GM20431 (cell line): Measurements from ENCODE around the gene STK16.

ENCODE experiments used
- in situ Hi-C: fragments of 300-500 bp; cut with MseI, MboI; formaldehyde crosslinking; loops from one replicate; pipeline ENCODE4 v1.15.0; 2020; ENCODE audit warnings: low sequenced_read_pairs; ENCODE audit not compliant: unreplicated experiment

STK16 gene

DNA sequence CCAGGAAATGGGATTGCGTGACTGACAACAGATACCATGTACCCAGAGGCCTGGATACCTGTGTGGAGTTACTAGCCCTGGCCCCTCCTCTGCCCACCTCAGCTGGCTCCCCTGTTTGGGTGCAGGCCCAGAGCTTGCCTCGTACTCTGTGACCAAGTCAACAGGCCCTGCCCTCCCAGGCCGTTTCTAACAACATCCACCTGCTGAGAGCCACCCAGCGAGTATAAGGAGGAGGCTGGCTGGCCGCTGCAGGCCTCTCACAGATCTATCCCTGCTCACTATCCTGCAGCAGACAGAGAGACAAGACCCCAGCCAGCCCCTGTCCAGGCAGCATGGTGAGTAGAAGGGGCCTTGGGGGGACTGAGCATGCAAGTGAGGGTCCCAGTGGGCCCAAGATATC lies 21.0 kb downstream of the STK16 start:
- in situ Hi-C loops = no loop called here

DNA sequence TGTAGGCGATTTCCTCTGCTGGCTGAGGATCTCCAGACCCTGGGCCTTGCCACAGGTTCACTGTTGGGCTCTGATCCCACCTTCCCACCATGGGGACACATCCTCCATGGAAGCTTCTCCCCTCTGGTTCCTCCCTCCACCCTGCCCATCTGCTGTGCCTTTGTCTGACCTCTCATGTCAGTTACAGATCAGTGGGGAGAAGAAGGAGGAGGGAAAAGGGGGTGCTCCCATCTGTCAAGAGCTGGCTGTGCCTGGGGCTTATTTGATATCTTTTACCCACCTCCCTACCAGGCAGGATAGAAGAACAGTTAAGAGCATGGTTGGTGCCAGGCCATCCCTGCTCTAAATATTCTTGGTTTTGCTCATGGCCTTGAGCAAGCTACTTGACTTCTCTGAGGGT lies 21.6 kb downstream of the STK16 start:
- in situ Hi-C loops = no loop called here

DNA sequence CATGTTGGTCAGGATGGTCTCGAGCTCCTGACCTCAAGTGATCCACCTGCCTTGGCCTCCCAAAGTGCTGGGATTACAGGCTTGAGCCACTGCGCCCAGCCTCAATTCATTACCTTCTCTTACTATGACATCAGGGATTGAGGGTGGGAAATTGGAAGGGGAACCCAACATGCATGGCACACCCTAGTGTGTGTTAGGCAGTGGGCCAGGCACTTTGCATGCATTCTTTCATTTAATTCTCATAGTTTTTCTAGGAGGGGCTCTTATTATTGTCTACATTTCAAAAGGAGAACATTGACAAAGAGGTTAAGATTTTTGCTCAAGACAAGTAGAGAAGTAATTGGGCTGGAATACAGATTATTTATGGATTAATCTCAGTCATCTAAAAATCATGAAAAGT lies 23.0 kb downstream of the STK16 start:
- in situ Hi-C loops = no loop called here

DNA sequence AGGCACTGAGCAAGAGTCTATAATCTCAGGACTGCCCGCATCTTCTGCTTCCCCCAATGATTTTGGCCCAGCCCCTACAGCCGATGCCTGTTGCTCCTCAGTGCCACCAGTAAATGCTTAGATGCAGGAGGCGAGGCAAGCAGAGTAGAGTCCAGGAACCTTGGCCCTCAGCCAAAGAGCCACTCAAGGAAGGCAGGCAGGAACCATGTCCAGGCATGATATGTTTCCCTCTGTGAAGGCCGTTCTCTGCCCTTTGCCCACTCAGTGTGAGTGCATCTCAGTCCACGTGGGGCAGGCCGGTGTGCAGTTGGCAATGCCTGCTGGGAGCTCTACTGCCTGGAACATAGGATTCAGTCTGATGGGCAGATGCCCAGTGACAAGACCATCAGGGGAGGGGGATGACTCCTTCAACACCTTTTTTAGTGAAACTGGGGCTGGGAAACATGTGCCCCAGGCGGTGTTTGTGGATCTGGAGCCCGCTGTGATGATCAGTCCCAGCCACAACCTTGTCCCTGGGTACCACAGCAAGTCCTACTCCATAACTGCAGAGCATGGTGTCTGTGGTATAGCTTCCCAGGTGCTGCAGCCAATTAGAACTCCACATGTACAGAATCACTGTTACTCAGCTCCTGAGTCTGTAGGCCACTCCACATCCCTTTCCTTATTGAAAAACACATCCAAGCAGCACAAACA lies 24.2 kb downstream of the STK16 start:
- in situ Hi-C loops = no loop called here

DNA sequence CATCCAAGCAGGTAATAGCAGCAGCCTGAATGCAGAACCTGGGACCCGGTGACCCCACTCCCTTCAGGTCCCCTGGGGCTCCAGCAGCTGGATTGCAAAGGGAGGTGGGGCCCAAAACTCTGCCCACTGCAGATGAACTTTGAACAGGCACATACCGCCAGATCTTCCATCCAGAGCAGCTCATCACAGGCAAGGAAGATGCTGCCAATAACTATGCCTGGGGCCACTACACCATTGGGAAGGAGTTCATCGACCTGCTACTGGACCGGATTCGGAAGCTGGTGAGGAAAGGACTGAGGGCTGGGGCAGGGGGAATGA lies 24.7 kb downstream of the STK16 start:
- in situ Hi-C loops = no loop called here

DNA sequence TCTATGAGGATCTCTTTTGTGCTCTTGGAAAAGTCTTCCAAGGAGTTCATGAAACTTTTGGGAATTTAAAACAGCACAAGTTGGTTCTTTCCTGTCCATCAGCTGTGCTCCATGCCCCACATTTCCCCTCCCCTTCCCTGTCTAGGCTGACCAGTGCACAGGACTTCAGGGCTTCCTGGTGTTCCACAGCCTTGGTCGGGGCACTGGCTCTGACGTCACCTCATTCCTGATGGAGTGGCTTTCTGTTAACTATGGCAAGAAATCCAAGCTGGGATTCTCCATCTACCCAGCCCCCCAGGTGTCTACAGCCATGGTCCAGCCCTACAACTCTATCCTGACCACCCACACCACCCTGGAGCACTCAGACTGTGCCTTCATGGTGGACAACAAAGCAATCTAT lies 25.7 kb downstream of the STK16 start:
- in situ Hi-C loops = no loop called here

DNA sequence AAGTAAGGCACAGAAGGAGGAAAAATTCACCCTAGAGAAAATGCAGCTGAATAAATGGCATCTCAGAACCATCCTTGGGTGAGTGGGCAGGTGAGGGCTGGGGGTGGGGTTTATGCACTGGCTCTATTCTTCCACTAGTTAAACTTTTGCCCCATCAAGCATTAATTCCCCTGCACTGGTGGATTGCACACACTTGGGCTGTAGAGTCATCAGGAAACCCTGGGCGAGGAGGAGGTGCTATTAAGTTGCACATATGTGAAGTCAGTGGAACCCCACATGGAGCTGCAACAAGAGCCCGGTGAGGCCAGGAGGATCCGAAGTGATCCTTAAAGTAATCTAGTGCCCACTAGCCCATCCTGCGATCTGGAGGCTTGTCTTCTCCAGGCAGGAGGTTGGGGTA lies 27.1 kb downstream of the STK16 start:
- in situ Hi-C loops = no loop called here

DNA sequence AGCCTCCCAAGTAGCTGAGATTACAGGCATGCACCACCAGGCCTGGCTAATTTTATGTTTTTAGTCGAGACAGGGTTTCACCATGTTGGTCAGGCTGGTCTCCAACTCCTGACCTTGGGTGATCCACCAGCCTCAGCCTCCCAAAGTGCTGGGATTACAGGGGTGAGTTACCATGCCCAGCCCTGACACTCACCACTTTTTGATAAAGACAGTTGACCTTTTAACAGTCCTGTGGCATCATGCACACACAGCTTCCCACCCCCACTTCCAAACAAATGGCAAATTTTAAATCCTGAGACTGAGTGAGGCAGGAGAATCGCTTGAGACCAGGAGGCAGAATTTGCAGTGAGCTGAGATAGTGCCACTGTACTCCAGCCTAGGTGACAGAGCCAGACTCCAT lies 27.7 kb downstream of the STK16 start:
- in situ Hi-C loops = no loop called here

DNA sequence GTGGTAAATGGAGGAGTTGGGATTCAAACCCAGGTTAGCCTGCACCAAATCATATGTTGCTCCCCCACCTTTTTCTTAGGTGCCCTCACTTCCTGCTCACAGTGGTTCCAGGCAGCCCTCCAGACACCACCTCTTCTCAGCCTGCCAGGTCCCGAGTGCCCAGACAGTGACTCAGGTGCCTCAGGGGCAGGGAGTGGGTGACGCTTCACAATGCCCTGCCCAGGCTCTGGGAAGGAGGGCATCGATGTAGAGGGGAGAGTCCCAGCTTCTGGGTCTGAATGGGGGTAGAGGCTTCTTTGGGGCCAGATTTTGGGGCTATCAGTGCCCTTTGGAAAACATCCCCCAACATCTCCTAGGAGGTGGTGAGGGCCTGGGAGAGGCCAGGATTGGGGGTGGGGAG lies 28.7 kb downstream of the STK16 start:
- in situ Hi-C loops = no loop called here

DNA sequence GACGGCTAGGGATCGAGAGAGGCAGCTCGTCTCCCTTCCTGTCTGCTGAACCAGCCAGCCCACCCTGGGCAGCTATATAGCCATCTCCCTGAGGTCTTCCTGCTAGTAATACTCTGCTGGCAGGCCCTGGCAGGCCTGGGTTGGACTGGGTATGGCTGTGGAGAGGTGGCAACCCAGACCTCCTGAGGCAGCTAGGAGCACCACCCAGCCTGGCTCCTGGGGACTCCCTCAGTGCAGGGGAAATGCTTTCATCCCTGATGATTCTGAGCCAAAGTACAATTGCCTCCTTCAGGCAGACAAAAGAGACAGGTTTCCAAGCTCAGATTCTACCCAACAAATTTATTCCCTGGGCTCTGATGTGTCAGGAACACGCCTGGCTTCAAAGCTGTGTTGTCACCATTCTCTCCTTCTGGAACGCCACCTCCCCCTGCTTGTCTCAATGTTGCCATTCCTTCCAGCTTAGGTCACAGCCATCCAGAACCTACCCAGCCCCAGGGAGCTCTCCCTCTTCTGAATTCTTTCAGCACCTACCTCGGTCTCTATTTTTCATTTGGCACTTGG lies 29.2 kb downstream of the STK16 start:
- in situ Hi-C loops = no loop called here

DNA sequence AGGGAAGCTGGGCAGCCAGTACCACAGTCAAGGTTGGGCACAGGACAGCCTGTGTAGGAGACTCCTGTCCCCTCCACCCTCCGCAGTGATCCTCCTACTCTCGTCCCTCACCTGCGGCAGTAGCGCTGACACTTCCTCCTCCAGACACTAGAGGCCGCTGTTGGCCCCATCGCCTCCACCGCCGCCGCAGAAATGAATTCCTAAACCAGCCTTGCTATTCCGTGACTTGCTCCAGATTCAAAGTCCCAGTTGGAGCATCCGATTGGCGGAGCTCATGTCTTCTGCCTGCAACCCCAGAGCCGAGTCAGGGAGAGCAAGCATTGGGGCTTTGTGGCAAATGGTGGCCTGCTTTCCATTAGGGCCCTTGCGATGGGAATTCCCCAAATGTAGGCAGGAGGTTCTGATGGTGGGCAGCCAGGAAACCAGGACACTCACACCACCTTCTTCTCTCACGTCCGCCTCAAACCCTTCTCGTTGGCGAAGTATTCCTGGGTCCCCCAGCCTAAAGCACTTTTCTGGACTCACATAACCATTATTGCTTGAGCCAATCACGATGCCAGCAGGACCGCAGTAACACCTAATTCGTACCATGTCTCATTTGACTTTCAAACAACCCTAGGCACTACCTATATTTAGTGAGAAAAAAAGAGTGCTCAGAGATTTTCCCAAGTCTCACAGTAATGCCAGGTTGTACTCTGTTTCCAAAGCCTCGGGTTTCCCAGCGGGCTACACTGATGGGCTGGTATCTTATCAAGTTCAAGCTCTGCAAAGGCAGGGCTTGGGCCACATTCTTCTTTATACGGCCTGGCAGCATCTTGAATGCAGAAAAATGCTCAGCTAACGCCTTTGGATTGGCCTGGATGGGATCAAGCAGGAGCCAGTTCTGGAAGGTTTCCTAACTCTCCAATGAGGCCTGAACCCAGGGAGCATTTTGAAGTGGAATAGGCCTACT lies 32.7 kb downstream of the STK16 start:
- in situ Hi-C loops = no loop called here

DNA sequence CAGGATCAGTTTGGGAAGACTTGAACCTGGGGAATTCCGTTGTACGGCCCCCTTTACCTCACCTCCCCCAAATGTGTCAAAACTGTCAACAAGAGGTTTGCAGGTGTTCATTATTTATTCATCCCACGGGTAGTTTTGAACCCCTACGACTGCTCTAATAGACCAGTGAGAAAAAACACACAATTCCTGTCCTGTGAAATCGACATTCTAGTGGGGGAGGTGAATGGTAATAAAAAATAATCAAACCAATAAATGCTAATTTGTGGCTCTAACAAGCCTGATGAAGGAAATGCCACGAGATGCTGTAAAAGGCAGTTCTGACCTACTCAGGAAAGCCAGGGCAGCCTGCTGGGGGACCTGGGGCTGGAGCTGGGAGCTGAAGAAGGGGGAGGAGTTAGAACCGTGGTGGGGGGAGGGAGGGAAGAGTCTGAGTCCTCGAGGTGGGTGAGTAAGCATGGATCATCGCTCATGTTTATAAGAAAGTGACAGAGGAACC lies 33.4 kb downstream of the STK16 start:
- in situ Hi-C loops = no loop called here

DNA sequence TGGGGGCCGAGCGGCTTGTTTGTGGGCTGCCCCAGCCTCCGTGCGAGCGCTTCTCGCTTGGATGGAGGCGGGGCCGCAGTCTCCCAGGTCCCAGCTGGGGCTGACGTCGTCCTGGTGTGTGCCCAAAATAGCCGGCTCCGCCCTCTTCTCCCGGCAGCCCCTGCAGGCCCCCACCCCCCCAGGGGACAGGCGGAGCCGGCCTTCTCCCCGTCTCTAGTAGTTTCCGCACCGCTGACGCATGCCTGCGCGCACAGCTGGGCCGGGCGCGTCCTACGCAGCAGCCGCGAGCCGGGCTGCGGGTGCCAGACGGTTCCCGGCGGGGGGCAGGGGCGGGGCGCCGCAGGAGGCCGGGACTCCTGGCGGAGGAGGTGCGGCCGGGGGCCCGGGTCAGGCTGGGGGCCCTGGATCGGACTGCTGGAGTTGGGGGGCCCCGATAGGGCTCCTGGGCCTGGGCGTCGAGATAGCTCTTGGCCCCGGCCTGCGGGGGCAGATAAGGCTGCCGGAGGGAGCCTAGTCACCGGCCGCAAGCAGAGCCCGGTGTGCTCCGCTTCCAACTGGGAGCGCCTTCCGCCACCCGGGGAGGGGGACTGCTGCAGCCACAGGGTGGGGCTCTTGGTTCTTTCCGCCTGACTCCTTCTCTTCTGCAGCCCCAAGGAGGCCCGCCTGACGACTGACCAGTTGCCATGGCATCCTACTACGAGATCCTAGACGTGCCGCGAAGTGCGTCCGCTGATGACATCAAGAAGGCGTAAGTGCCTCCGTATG lies 34.1 kb downstream of the STK16 start, which contains the start of gene DNAJB2:
TSS of gene DNAJB2 (plus strand) at position 216 of the 765 bp plus-strand sequence. CDS start at position 684, 468 bp downstream.
- in situ Hi-C loops = no loop called here

DNA sequence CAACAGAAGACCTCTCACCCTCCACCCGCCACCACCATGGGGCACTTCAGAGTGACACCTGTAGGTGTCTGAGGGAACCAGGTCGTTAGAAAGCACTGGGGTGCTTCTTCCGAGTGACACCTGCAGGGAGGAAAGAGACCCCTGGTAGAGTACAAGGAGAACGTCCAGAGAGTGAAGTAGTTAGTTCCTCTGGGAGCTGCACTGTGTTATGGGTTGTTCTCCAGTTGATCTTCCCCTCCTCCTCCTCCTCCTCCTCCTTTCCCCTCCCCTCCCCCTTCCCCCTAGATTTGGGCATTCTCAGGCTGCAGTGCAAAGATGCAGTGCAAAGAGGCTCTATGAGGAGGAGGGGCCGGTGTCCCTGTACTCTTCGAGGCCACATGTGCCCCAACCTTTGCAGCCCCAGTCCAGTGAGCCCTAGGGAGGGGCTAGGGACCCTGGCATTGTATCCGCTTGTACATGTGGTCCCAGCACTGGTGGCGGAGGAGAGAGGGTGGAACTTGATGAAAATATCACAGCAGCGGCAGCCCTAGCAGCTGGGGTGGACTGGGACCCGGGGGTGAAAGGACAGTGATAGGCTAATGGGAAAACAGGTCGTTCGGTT lies 34.7 kb downstream of the STK16 start:
- in situ Hi-C loops = no loop called here

DNA sequence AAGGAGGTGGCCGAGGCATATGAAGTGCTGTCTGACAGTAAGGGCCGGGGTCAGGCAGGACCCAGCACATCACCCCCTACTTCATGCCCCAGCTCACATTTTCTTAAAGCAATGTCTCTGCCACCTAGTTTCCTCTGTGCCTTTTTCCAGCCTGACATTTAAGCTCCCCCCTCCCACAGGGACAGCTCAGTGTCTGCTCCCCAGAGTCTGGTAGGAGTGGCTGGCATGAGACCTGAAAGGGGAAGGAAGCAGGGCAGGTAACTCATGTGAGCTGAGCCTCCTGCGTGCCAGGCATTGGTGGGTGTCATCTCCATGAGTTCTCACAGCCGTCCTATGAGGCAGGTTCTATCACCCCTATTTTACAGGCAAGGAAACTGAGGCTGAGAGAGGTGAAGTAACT lies 35.4 kb downstream of the STK16 start:
- in situ Hi-C loops = no loop called here

DNA sequence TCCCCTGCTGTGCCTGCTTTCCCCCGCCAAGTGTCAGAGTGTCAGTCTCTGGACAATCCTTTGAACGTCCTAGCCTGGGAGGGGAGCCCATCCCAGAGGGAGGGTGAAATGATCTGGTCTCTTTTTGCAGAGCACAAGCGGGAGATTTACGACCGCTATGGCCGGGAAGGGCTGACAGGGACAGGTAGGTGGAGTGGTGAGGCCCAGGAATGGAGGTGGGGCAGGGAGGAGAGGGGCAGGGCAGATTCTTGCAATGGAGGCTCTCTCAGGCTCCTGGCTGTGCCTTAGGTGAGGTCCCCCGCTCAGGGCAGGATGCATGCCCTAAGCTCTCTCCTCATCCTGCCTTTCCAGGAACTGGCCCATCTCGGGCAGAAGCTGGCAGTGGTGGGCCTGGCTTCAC lies 36.3 kb downstream of the STK16 start:
- in situ Hi-C loops = no loop called here

DNA sequence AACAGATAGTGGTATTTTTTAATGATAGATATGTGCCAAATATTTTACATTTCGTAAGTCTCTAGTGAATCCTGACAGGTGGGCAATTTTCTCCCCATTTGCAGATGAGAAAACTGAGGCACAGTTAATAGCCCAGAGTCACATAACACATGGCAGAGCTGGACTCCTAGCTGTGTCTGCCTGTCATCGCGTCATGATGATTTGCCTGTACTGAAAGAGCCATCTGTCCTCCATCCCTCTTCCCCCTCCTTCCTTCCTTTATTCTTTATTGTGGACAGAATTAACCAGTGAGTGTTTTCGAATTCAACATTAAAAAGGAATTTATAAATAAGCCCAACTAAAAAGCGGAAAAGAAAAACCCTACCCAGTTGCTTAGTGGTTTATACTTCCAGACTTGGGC lies 37.1 kb downstream of the STK16 start:
- in situ Hi-C loops = no loop called here

DNA sequence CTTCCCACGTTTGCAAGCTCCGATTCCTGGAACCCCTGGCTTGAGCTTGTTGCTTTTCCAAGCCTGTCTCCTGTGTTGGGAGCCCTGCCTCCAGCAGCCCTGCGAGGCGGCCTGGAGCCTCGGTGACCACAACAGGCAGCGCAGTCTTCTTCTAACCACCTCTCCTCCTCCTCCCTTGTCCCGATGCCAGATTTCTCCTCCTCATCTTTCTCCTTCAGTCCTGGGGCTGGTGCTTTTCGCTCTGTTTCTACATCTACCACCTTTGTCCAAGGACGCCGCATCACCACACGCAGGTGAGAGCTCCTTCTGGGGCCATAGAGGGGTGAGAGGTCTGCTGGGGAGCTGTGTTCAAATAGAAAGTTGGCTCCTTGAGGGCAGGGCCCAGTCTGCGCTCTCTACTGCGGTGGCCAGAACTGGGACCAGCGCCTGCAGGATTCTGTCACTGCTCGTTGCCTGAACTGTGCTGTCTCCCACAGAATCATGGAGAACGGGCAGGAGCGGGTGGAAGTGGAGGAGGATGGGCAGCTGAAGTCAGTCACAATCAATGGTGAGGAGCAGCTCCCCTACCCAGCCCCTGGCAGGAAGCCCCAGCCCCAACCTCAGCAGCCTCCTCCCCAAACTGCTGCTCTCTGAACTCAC lies 37.8 kb downstream of the STK16 start:
- in situ Hi-C loops = no loop called here
